WTC11 (cell line): ENCODE data around the gene DHRS7B. TPM values are rescaled to one million over a fixed set of nuclear protein-coding genes. Genes with fewer than 3 reads are reported as not detected.

Experiments
- ATAC-seq: fragments of 200-7000 bp; cut with Tn5 transposase; 2 replicates; pipeline ENCODE4 v1.10.0; 2021; ENCODE audit warnings: mild to moderate bottlenecking, moderate library complexity
- CTCF ChIA-PET: fragments of 300-600 bp; sonication (Branson Sonifier 250); formaldehyde crosslinking; loops from one replicate; lab custom pipeline; 2021; ENCODE audit warnings: antibody characterized with exemption; lab: Charles Lee
- POLR2A ChIA-PET: fragments of 350-600 bp; sonication (Branson Sonifier 250); formaldehyde crosslinking; loops from one replicate; lab custom pipeline; 2021; ENCODE audit warnings: antibody characterized with exemption; lab: Charles Lee
- DNase-seq: peaks from one replicate; pipeline ENCODE4 v3.0.0; 2021; ENCODE audit warnings: low spot score
- H3K27ac Mint-ChIP-seq: 2 replicates; pipeline ENCODE4 v1.8.0; 2021; ENCODE audit warnings: mixed read lengths
- H3K27me3 Mint-ChIP-seq: 2 replicates; pipeline ENCODE4 v1.8.0; 2021; ENCODE audit warnings: low read depth, mild to moderate bottlenecking, moderate library complexity, mixed read lengths
- H3K36me3 Mint-ChIP-seq: 2 replicates; pipeline ENCODE4 v1.8.0; 2021; ENCODE audit warnings: mixed read lengths
- H3K4me1 Mint-ChIP-seq: 2 replicates; pipeline ENCODE4 v1.8.0; 2022; ENCODE audit warnings: mixed read lengths
- H3K4me3 Mint-ChIP-seq: 2 replicates; pipeline ENCODE4 v1.8.0; 2021; ENCODE audit warnings: mild to moderate bottlenecking, moderate library complexity, mixed read lengths
- H3K9me3 Mint-ChIP-seq: 2 replicates; pipeline ENCODE4 v1.8.0; 2021; ENCODE audit warnings: mixed read lengths
- CBFB ChIP-seq: sonication (generic); formaldehyde crosslinking; IDR thresholded peaks from 2 replicates; pipeline ENCODE4 v1.8.1; 2022; ENCODE audit warnings: mild to moderate bottlenecking, low read depth, missing genetic modification reagents
- FOXP1 ChIP-seq: sonication (generic); formaldehyde crosslinking; IDR thresholded peaks from 2 replicates; pipeline ENCODE4 v1.8.0; 2022; ENCODE audit warnings: missing genetic modification reagents, mild to moderate bottlenecking, moderate library complexity, borderline replicate concordance
- GTF2I ChIP-seq: fragments of 250-450 bp; sonication (Bioruptor Pico); conservative IDR thresholded peaks from 2 replicates; pipeline ENCODE4 v1.4.0; 2021; ENCODE audit warnings: mild to moderate bottlenecking
- NR1H2 ChIP-seq: sonication (generic); formaldehyde crosslinking; IDR thresholded peaks from 2 replicates; pipeline ENCODE4 v1.9.0; 2021; ENCODE audit warnings: mild to moderate bottlenecking, moderate library complexity, missing genetic modification reagents
- TCF7 ChIP-seq: sonication (generic); formaldehyde crosslinking; IDR thresholded peaks from 2 replicates; pipeline ENCODE4 v1.8.0; 2022; ENCODE audit warnings: mild to moderate bottlenecking, low read depth, missing genetic modification reagents, moderate library complexity
- ZNF138 ChIP-seq: sonication (generic); formaldehyde crosslinking; conservative IDR thresholded peaks from 2 replicates; pipeline ENCODE4 v1.8.1; 2022; ENCODE audit warnings: mild to moderate bottlenecking, moderate library complexity, missing genetic modification reagents
- ZNF263 ChIP-seq: sonication (generic); formaldehyde crosslinking; IDR thresholded peaks from 2 replicates; pipeline ENCODE4 v1.8.1; 2022; ENCODE audit warnings: low read depth, mild to moderate bottlenecking, moderate library complexity, missing genetic modification reagents
- total RNA-seq: library from RNA; stranded (reverse); gene quantifications from 3 replicates; pipeline ENCODE4 v1.2.3, GENCODE V29; 2021
- TF ChIP-seq, protein P1 (sequence below): sonication (generic); formaldehyde crosslinking; conservative IDR thresholded peaks from 2 replicates; pipeline ENCODE4 v1.8.1; 2022; ENCODE audit warnings: mild to moderate bottlenecking, missing genetic modification reagents
- TF ChIP-seq, protein P2 (sequence below): fragments of 250-450 bp; sonication (Bioruptor Pico); IDR thresholded peaks from 2 replicates; pipeline ENCODE4 v1.9.0; 2021; ENCODE audit warnings: mild to moderate bottlenecking
- TF ChIP-seq, protein P3 (sequence below): sonication (generic); formaldehyde crosslinking; IDR thresholded peaks from 2 replicates; pipeline ENCODE4 v1.8.0; 2022; ENCODE audit warnings: missing genetic modification reagents
- TF ChIP-seq, protein P4 (sequence below): sonication (generic); formaldehyde crosslinking; IDR thresholded peaks from 2 replicates; pipeline ENCODE4 v1.8.1; 2023; ENCODE audit warnings: mild to moderate bottlenecking, missing genetic modification reagents
- TF ChIP-seq, protein P5 (sequence below): sonication (generic); formaldehyde crosslinking; IDR thresholded peaks from 2 replicates; pipeline ENCODE4 v1.8.0; 2022; ENCODE audit warnings: mild to moderate bottlenecking, missing genetic modification reagents
- TF ChIP-seq, protein P6 (sequence below): sonication (generic); formaldehyde crosslinking; IDR thresholded peaks from 2 replicates; pipeline ENCODE4 v1.8.1; 2023; ENCODE audit warnings: mild to moderate bottlenecking, missing genetic modification reagents, moderate library complexity

DHRS7B gene
- total RNA-seq, 1 experiment from 2014 or later: 15.6 TPM

DNA sequence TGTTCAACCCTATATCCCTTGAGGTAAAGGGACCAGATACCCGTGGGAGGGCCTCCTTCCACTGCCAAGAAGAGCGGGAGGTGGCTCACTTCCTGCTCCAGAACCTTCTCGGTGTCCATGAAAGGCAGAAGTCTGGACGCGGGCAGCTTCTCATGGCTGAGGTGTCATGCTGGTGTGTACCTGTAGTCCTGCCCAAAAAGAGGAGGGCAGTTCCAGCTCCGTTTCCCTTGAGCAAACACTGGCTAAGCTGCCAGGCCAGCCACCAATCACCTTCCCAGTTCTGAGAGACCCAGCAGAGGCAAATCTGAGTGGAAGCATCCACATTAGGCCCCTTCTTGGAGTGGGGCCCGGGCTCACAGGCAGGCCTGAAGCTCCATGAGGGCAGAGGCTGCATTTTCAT is 81.6 kb downstream of the DHRS7B start:
- peaks cover 18% of the 10 kb centered on the region for H3K36me3 Mint-ChIP-seq
- DNase-seq: no peak
- H3K27ac Mint-ChIP-seq: 0 out of 2 replicates have a peak overlapping the region, but pooled peaks have one; percentile 49
- H3K27me3 Mint-ChIP-seq: no peaks in the 10 kb centered on the region
- POLR2A ChIA-PET: no interaction called here
- TF ChIP-seq, protein P1, sequence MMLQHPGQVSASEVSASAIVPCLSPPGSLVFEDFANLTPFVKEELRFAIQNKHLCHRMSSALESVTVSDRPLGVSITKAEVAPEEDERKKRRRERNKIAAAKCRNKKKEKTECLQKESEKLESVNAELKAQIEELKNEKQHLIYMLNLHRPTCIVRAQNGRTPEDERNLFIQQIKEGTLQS: no peak
- TF ChIP-seq, protein P2, sequence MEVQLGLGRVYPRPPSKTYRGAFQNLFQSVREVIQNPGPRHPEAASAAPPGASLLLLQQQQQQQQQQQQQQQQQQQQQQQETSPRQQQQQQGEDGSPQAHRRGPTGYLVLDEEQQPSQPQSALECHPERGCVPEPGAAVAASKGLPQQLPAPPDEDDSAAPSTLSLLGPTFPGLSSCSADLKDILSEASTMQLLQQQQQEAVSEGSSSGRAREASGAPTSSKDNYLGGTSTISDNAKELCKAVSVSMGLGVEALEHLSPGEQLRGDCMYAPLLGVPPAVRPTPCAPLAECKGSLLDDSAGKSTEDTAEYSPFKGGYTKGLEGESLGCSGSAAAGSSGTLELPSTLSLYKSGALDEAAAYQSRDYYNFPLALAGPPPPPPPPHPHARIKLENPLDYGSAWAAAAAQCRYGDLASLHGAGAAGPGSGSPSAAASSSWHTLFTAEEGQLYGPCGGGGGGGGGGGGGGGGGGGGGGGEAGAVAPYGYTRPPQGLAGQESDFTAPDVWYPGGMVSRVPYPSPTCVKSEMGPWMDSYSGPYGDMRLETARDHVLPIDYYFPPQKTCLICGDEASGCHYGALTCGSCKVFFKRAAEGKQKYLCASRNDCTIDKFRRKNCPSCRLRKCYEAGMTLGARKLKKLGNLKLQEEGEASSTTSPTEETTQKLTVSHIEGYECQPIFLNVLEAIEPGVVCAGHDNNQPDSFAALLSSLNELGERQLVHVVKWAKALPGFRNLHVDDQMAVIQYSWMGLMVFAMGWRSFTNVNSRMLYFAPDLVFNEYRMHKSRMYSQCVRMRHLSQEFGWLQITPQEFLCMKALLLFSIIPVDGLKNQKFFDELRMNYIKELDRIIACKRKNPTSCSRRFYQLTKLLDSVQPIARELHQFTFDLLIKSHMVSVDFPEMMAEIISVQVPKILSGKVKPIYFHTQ (CRISPR knock-in tag): no peak
- no peak for TF ChIP-seq TCF7 (CRISPR knock-in tag)
- TF ChIP-seq, protein P3, sequence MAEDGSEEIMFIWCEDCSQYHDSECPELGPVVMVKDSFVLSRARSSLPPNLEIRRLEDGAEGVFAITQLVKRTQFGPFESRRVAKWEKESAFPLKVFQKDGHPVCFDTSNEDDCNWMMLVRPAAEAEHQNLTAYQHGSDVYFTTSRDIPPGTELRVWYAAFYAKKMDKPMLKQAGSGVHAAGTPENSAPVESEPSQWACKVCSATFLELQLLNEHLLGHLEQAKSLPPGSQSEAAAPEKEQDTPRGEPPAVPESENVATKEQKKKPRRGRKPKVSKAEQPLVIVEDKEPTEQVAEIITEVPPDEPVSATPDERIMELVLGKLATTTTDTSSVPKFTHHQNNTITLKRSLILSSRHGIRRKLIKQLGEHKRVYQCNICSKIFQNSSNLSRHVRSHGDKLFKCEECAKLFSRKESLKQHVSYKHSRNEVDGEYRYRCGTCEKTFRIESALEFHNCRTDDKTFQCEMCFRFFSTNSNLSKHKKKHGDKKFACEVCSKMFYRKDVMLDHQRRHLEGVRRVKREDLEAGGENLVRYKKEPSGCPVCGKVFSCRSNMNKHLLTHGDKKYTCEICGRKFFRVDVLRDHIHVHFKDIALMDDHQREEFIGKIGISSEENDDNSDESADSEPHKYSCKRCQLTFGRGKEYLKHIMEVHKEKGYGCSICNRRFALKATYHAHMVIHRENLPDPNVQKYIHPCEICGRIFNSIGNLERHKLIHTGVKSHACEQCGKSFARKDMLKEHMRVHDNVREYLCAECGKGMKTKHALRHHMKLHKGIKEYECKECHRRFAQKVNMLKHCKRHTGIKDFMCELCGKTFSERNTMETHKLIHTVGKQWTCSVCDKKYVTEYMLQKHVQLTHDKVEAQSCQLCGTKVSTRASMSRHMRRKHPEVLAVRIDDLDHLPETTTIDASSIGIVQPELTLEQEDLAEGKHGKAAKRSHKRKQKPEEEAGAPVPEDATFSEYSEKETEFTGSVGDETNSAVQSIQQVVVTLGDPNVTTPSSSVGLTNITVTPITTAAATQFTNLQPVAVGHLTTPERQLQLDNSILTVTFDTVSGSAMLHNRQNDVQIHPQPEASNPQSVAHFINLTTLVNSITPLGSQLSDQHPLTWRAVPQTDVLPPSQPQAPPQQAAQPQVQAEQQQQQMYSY (CRISPR knock-in tag): no peak
- no peak for TF ChIP-seq GTF2I
- TF ChIP-seq, protein P4, sequence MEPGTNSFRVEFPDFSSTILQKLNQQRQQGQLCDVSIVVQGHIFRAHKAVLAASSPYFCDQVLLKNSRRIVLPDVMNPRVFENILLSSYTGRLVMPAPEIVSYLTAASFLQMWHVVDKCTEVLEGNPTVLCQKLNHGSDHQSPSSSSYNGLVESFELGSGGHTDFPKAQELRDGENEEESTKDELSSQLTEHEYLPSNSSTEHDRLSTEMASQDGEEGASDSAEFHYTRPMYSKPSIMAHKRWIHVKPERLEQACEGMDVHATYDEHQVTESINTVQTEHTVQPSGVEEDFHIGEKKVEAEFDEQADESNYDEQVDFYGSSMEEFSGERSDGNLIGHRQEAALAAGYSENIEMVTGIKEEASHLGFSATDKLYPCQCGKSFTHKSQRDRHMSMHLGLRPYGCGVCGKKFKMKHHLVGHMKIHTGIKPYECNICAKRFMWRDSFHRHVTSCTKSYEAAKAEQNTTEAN (CRISPR knock-in tag): no peak
- H3K9me3 Mint-ChIP-seq: no peaks in the 10 kb centered on the region
- H3K4me3 Mint-ChIP-seq: no peak overlapping the region
- H3K4me1 Mint-ChIP-seq: peaks cover 35% of the 10 kb centered on the region
- no peak for ATAC-seq
- CTCF ChIA-PET: no interaction called here

DNA sequence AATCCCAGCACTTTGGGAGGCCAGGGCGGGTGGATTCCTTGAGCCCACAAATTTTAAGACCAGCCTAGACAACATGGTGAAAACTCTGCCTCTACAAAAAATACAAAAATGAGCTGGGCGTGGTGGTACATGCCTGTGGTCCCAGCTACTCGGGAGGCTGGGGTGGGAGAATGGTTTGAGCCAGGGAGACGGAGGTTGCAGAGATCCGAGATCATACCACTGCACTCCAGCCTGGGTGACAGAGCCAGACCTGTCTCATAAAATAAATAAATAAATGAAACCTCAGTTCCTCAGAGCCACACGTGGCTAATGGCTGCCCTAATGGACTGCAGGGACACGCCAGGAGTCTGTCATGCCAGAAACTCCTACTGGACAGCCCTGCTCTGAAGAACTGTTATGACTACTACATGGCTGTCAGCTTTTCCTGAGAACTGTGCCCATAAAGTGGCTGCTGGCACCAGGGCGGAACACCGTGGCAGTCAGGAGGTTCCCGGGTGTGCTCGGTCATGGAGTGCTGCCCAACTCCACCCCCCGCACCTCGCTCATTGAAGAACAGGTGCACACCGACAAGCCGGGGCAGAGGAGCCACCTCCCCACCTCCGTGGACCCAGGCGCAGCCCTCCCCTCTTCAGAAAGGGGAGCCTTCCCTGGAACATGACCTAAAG is 82.9 kb downstream of the DHRS7B start:
- CTCF ChIA-PET: no interaction called here
- DNase-seq: no peak
- Mint-ChIP-seq H3K27ac (no peak overlapping the region; the same call in 1 of the 2 replicates), H3K4me1 (peaks cover 31% of the 10 kb centered on the region), H3K4me3 (no peak overlapping the region), H3K36me3 (peaks cover 18% of the 10 kb centered on the region), H3K27me3 (no peaks in the 10 kb centered on the region), H3K9me3 (no peaks in the 10 kb centered on the region)
- TF ChIP-seq, protein P2 (CRISPR knock-in tag): no peak
- no peak for TF ChIP-seq CBFB (CRISPR knock-in tag)
- TF ChIP-seq, protein P5, sequence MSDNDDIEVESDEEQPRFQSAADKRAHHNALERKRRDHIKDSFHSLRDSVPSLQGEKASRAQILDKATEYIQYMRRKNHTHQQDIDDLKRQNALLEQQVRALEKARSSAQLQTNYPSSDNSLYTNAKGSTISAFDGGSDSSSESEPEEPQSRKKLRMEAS (CRISPR knock-in tag): no peak
- no peak for TF ChIP-seq ZNF138
- TF ChIP-seq, protein P6, sequence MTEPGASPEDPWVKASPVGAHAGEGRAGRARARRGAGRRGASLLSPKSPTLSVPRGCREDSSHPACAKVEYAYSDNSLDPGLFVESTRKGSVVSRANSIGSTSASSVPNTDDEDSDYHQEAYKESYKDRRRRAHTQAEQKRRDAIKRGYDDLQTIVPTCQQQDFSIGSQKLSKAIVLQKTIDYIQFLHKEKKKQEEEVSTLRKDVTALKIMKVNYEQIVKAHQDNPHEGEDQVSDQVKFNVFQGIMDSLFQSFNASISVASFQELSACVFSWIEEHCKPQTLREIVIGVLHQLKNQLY (CRISPR knock-in tag): no peak
- no peak for TF ChIP-seq FOXP1 (CRISPR knock-in tag)
- TF ChIP-seq ZNF263 (CRISPR knock-in tag): no peak
- no peak for TF ChIP-seq NR1H2
- no peak for ATAC-seq
- POLR2A ChIA-PET: no interaction called here
